ENCODE measurements around the gene IGSF9B.
"Not testable (repeated sequence)": the region's sequence is repeated elsewhere in the genome, so short reads cannot be mapped to it uniquely, and the experiment has no call there.

Gene IGSF9B

DNA sequence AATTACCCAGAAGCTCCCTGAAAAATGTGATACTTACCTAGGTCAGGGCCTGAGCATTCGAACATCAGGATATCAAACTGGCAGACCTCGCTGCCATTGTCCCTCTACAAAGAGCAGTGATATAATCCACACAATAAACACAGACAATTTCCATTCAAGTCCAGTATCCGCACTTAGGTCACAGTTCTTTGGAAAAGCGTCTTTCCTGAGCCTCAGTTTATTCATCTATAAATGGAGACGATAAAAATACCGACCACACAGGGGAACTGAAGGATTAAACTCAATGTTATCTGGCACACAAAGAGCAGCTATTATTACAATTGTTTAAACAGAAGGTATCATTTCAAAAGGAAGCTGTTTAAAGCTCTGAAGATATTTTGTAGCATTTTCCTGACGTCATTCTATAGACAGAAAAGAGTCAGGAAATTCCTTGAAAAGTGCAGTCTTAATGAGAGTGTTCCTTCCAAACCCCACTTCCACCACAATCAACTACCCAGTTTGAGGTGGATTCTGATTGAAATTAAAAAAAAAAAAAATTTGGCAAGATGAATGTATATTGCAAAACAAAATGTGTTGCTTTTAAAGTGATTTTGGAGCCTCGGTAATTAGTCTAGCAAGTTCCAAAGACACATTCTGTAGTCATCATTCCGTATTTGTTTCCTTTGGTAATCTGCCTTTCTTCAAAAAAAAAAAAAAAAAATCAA, 47.2 kb upstream of the IGSF9B start:
- Histone ChIP-seq H3K9me2 (replicated peaks; ENCODE audit: insufficient read depth, low read length) (no peaks in the 10 kb centered on the region), H3K9me3 (ENCODE audit: insufficient read depth, low read length) (no peaks in the 10 kb centered on the region), H3K4me2 (ENCODE audit: low read depth, low read length, poor library complexity, severe bottlenecking) (no peak overlapping the region), H4K20me1 (ENCODE audit: low read depth, low read length) (no peaks in the 10 kb centered on the region), H3K36me3 (ENCODE audit: low read length) (no peaks in the 10 kb centered on the region), H3K27ac (ENCODE audit: low read depth, low read length) (no peak overlapping the region), H3K27me3 (ENCODE audit: low read length) (no peaks in the 10 kb centered on the region), H2AFZ (ENCODE audit: low read depth, low read length, severe bottlenecking) (no peak overlapping the region), H3F3A (ENCODE audit: insufficient read depth) (no peaks in the 10 kb centered on the region), H3K79me2 (ENCODE audit: insufficient read depth, low read length) (no peaks in the 10 kb centered on the region), H3K9ac (ENCODE audit: low read length) (no peak overlapping the region), H3K4me3 (ENCODE audit: insufficient read depth, low read length, poor library complexity, severe bottlenecking) (no peak overlapping the region)
- no peak for TF ChIP-seq EZH2phosphoT487 (conservative IDR thresholded peaks at IDR 0.05; ENCODE audit: low read length)
- TF ChIP-seq, protein P1, sequence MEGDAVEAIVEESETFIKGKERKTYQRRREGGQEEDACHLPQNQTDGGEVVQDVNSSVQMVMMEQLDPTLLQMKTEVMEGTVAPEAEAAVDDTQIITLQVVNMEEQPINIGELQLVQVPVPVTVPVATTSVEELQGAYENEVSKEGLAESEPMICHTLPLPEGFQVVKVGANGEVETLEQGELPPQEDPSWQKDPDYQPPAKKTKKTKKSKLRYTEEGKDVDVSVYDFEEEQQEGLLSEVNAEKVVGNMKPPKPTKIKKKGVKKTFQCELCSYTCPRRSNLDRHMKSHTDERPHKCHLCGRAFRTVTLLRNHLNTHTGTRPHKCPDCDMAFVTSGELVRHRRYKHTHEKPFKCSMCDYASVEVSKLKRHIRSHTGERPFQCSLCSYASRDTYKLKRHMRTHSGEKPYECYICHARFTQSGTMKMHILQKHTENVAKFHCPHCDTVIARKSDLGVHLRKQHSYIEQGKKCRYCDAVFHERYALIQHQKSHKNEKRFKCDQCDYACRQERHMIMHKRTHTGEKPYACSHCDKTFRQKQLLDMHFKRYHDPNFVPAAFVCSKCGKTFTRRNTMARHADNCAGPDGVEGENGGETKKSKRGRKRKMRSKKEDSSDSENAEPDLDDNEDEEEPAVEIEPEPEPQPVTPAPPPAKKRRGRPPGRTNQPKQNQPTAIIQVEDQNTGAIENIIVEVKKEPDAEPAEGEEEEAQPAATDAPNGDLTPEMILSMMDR (IDR thresholded peaks at IDR 0.05; ENCODE audit: insufficient read depth, low read length, poor library complexity, severe bottlenecking), result no peak

DNA sequence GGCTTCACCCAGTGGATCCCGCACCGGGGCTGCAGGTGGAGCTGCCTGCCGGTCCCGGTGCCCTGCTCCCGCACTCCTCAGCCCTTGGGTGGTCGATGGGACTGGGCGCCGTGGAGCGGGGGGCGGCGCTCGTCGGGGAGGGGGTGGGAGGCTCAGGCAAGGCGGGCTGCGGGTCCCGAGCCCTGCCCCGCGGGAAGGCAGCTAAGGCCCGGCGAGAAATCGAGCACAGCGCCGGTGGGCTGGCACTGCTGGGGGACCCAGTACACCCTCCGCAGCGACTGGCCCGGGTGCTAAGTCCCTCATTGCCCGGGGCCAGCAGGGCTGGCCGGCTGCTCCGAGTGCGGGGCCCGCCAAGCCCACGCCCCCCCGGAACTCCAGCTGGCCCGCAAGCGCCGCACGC, 46.1 kb upstream of the IGSF9B start:
- H3K4me2 ChIP-seq (ENCODE audit: low read depth, low read length, poor library complexity, severe bottlenecking); H3K9ac ChIP-seq (ENCODE audit: low read length); H3K36me3 ChIP-seq (ENCODE audit: low read length); H3K27me3 ChIP-seq (ENCODE audit: low read length); H3K79me2 ChIP-seq (ENCODE audit: insufficient read depth, low read length); H2AFZ ChIP-seq (ENCODE audit: low read depth, low read length, severe bottlenecking); H3K9me2 ChIP-seq (replicated peaks; ENCODE audit: insufficient read depth, low read length); H3F3A ChIP-seq (ENCODE audit: insufficient read depth); H4K20me1 ChIP-seq (ENCODE audit: low read depth, low read length); H3K27ac ChIP-seq (ENCODE audit: low read depth, low read length); H3K9me3 ChIP-seq (ENCODE audit: insufficient read depth, low read length); H3K4me3 ChIP-seq (ENCODE audit: insufficient read depth, low read length, poor library complexity, severe bottlenecking): not testable (repeated sequence)

DNA sequence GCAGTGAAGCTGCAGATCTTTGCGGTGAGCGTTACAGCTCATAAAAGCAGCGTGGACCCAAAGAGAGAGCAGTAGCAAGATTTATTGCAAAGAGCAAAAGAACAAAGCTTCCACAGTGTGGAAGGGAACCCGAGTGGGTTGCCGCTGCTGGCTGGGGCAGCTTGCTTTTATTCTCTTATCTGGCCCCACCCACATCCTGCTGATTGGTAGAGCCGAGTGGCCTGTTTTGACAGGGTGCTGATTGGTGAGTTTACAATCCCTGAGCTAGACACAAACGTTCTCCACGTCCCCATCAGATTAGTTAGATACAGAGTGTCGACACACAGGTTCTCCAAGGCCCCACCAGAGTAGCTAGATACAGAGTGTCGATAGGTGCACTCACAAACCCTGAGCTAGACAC, 45.6 kb upstream of the IGSF9B start:
- not testable (repeated sequence) for H3K4me3 ChIP-seq (ENCODE audit: insufficient read depth, low read length, poor library complexity, severe bottlenecking); H3K27ac ChIP-seq (ENCODE audit: low read depth, low read length); H4K20me1 ChIP-seq (ENCODE audit: low read depth, low read length); H3K9me3 ChIP-seq (ENCODE audit: insufficient read depth, low read length); H3K9me2 ChIP-seq (replicated peaks; ENCODE audit: insufficient read depth, low read length); H3K79me2 ChIP-seq (ENCODE audit: insufficient read depth, low read length); H3K36me3 ChIP-seq (ENCODE audit: low read length); H3K4me2 ChIP-seq (ENCODE audit: low read depth, low read length, poor library complexity, severe bottlenecking); H3F3A ChIP-seq (ENCODE audit: insufficient read depth); H3K9ac ChIP-seq (ENCODE audit: low read length); H2AFZ ChIP-seq (ENCODE audit: low read depth, low read length, severe bottlenecking); H3K27me3 ChIP-seq (ENCODE audit: low read length)

DNA sequence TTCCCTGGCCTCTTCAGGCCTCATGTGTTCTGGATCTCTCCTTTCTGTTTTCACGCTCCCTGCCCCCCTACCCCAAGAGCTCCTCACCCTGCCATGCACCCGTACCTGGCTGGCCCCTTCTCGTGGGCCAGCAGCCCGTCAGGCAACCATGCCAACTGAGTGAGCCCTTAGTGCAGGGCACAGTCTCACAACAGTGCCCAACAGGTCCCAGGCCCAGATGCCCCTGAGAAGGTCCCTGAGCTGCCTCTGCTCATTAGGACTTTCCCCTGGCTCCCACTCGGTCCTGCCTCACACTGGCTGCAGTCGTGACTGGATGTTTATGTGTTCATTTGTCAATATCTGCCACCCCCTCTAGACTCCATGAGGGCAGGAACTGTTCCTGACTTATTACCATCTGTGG, 44.8 kb upstream of the IGSF9B start:
- Histone ChIP-seq H3K9ac (ENCODE audit: low read length) (no peak overlapping the region), H3K27me3 (ENCODE audit: low read length) (no peaks in the 10 kb centered on the region)
- TF ChIP-seq, protein P1 (IDR thresholded peaks at IDR 0.05; ENCODE audit: insufficient read depth, low read length, poor library complexity, severe bottlenecking), result no peak
- no peak for TF ChIP-seq EZH2phosphoT487 (conservative IDR thresholded peaks at IDR 0.05; ENCODE audit: low read length)

More for the DNA sequence above, 44.8 kb upstream of the IGSF9B start:
- Histone ChIP-seq H3K36me3 (ENCODE audit: low read length) (no peaks in the 10 kb centered on the region), H3F3A (ENCODE audit: insufficient read depth) (no peaks in the 10 kb centered on the region), H3K4me2 (ENCODE audit: low read depth, low read length, poor library complexity, severe bottlenecking) (no peak overlapping the region), H3K4me3 (ENCODE audit: insufficient read depth, low read length, poor library complexity, severe bottlenecking) (no peak overlapping the region), H3K9me2 (replicated peaks; ENCODE audit: insufficient read depth, low read length) (no peaks in the 10 kb centered on the region), H3K27ac (ENCODE audit: low read depth, low read length) (no peak overlapping the region), H3K79me2 (ENCODE audit: insufficient read depth, low read length) (no peaks in the 10 kb centered on the region), H3K9me3 (ENCODE audit: insufficient read depth, low read length) (no peaks in the 10 kb centered on the region), H2AFZ (ENCODE audit: low read depth, low read length, severe bottlenecking) (no peak overlapping the region), H4K20me1 (ENCODE audit: low read depth, low read length) (no peaks in the 10 kb centered on the region)
